PC-3 (cell line): ENCODE results near the gene TAGLN. TPM values are rescaled to one million over a fixed set of nuclear protein-coding genes. Genes with fewer than 3 reads are reported as not detected.

Experiments
- ATAC-seq: fragments of 200-7000 bp; cut with Tn5 transposase; 2 replicates; pipeline ENCODE4 v1.9.1; 2020; ENCODE audit warnings: mild to moderate bottlenecking, moderate library complexity
- BruUV-seq: library from RNA; stranded (reverse); fragments of 400-500 nt; replicated peaks from 2 replicates; lab custom pipeline; 2021; lab: Mats Ljungman, UMichigan
- CTCF ChIA-PET: fragments of 300-600 bp; sonication (Branson Sonifier 250); formaldehyde crosslinking; loops from one replicate; lab custom pipeline; 2022; ENCODE audit warnings: antibody characterized with exemption; lab: Charles Lee
- POLR2A ChIA-PET: fragments of 300-600 bp; sonication (Branson Sonifier 250); formaldehyde crosslinking; loops from one replicate; lab custom pipeline; 2022; ENCODE audit warnings: antibody characterized with exemption; ENCODE audit not compliant: unreplicated experiment; lab: Charles Lee
- DNase-seq: peaks from one replicate; pipeline ENCODE4 v3.0.0-alpha.2; 2015
- H2AFZ ChIP-seq: fragments of 300-600 bp; sonication (generic); 2 replicates; pipeline ENCODE4 v1.6.0; 2016; ENCODE audit warnings: antibody characterized with exemption, low read length
- H3F3A ChIP-seq: fragments of 300-600 bp; sonication (generic); one replicate; pipeline ENCODE4 v1.6.0; 2017; ENCODE audit warnings: antibody characterized with exemption, low read length, control low read depth, mild to moderate bottlenecking; ENCODE audit not compliant: unreplicated experiment
- H3K27ac ChIP-seq: fragments of 300-600 bp; sonication (generic); 2 replicates; pipeline ENCODE4 v1.5.1; 2016; ENCODE audit warnings: mild to moderate bottlenecking, low read length
- H3K27me3 ChIP-seq: fragments of 300-600 bp; sonication (generic); 2 replicates; pipeline ENCODE4 v1.6.1; 2016; ENCODE audit warnings: low read length, mixed read lengths
- H3K36me3 ChIP-seq: fragments of 300-600 bp; sonication (generic); 2 replicates; pipeline ENCODE4 v1.6.1; 2016; ENCODE audit warnings: low read depth, mixed run types, low read length, mixed read lengths
- H3K4me1 ChIP-seq: fragments of 300-600 bp; sonication (generic); 2 replicates; pipeline ENCODE4 v1.5.1; 2016; ENCODE audit warnings: low read length; ENCODE audit not compliant: insufficient read depth
- H3K4me2 ChIP-seq: fragments of 300-600 bp; sonication (generic); 2 replicates; pipeline ENCODE4 v1.6.0; 2016; ENCODE audit warnings: low read length
- H3K4me3 ChIP-seq: fragments of 300-600 bp; sonication (generic); 2 replicates; pipeline ENCODE4 v1.5.1; 2016; ENCODE audit warnings: mild to moderate bottlenecking, low read length, mixed read lengths
- H3K79me2 ChIP-seq: fragments of 300-600 bp; sonication (generic); 2 replicates; pipeline ENCODE4 v1.6.1; 2017; ENCODE audit warnings: low read length, mixed read lengths
- H3K9ac ChIP-seq: fragments of 300-600 bp; sonication (generic); 2 replicates; pipeline ENCODE4 v1.6.0; 2016; ENCODE audit warnings: mild to moderate bottlenecking, low read length
- H3K9me2 ChIP-seq: fragments of 300-600 bp; sonication (generic); replicated peaks from 2 replicates; pipeline ENCODE4 v1.6.1; 2016; ENCODE audit warnings: mixed run types, low read length, mixed read lengths
- H3K9me3 ChIP-seq: fragments of 300-600 bp; sonication (generic); 2 replicates; pipeline ENCODE4 v1.6.1; 2016; ENCODE audit warnings: low read length, mixed read lengths
- H4K20me1 ChIP-seq: fragments of 300-600 bp; sonication (generic); 2 replicates; pipeline ENCODE4 v1.6.1; 2016; ENCODE audit warnings: low read length, mixed read lengths
- EZH2 ChIP-seq: fragments of 300-600 bp; sonication (generic); IDR thresholded peaks from one replicate; pipeline ENCODE4 v1.6.1; 2017; ENCODE audit warnings: antibody characterized with exemption, mild to moderate bottlenecking, low read length; ENCODE audit not compliant: unreplicated experiment
- EZH2phosphoT487 ChIP-seq: fragments of 300-600 bp; sonication (generic); IDR thresholded peaks from 2 replicates; pipeline ENCODE4 v1.6.1; 2018; ENCODE audit warnings: mild to moderate bottlenecking, antibody characterized with exemption, low read length, borderline replicate concordance
- intact Hi-C: fragments of 100-400 bp; cut with micrococcal nuclease; formaldehyde crosslinking; loops from 2 replicates; pipeline ENCODE4 v1.9.0; 2023
- total RNA-seq: library from RNA; depleted of rRNA; stranded (reverse); fragments of >200 nt; gene quantifications from 2 replicates; pipeline ENCODE4 v1.2.3, GENCODE V29; 2014
- TF ChIP-seq, protein P1 (sequence below): fragments of 300-600 bp; sonication (generic); conservative IDR thresholded peaks from 2 replicates; pipeline ENCODE4 v1.5.1; 2017; ENCODE audit warnings: antibody characterized with exemption, low read depth, mild to moderate bottlenecking, low read length

The TAGLN gene
- total RNA-seq, 1 experiment from 2014 or later, result 10.3 TPM

DNA sequence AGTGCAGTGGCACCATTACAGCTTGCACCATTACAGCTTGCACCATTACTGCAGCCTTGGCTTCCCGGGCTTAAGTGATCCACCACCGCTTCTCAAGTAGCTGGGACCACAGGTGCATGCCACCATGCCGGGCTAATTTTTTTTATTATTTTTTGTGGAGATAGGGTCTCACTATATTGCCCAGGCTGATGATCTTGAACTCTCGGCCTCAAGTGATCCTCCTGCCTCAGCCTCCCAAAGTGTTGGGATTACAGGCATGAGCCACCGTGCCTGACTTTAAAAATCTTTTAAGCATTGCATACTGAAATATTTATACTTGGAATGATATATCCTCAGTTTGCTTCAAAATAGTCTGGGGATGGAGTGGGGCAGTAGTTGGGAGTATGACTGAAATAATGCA lies 44.7 kb upstream of the TAGLN start:
- no peak overlapping the region for H2AFZ ChIP-seq
- H3K79me2 ChIP-seq, result peaks cover 97% of the 10 kb centered on the region
- H3K9ac ChIP-seq, result no peak overlapping the region
- intact Hi-C loops, result no loop called here
- no peak overlapping the region for H3K4me2 ChIP-seq
- no TSS peak for BruUV-seq
- no peaks in the 10 kb centered on the region for H3K9me2 ChIP-seq
- H3K27ac ChIP-seq, result no peak overlapping the region
- no peaks in the 10 kb centered on the region for H3K27me3 ChIP-seq
- peaks cover 64% of the 10 kb centered on the region for H4K20me1 ChIP-seq
- no peaks in the 10 kb centered on the region for H3K9me3 ChIP-seq
- no peaks in the 10 kb centered on the region for H3F3A ChIP-seq
- no peaks in the 10 kb centered on the region for H3K4me1 ChIP-seq
- no peak for DNase-seq
- TF ChIP-seq EZH2, result no peak
- TF ChIP-seq, protein P1, sequence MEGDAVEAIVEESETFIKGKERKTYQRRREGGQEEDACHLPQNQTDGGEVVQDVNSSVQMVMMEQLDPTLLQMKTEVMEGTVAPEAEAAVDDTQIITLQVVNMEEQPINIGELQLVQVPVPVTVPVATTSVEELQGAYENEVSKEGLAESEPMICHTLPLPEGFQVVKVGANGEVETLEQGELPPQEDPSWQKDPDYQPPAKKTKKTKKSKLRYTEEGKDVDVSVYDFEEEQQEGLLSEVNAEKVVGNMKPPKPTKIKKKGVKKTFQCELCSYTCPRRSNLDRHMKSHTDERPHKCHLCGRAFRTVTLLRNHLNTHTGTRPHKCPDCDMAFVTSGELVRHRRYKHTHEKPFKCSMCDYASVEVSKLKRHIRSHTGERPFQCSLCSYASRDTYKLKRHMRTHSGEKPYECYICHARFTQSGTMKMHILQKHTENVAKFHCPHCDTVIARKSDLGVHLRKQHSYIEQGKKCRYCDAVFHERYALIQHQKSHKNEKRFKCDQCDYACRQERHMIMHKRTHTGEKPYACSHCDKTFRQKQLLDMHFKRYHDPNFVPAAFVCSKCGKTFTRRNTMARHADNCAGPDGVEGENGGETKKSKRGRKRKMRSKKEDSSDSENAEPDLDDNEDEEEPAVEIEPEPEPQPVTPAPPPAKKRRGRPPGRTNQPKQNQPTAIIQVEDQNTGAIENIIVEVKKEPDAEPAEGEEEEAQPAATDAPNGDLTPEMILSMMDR, result no peak
- no peak for TF ChIP-seq EZH2phosphoT487
- ChIA-PET CTCF (no interaction called here), POLR2A (no interaction called here)
- peaks cover 39% of the 10 kb centered on the region; the same call in 1 of the 2 replicates for H3K36me3 ChIP-seq
- no peak for ATAC-seq
- H3K4me3 ChIP-seq, result no peak overlapping the region

- BruUV-seq, result no TSS peak
- H3K4me3 ChIP-seq, result no peak overlapping the region
- ATAC-seq, result no peak
Observed at GRCh38 chr11:117157507-117157906, 41.7 kb upstream of the TAGLN start.

GRCh38 chr11:117159892-117160291 lies 39.3 kb upstream of the TAGLN start:
- Histone ChIP-seq H3K4me1 (no peaks in the 10 kb centered on the region), H3K9ac (no peak overlapping the region), H3K9me3 (no peaks in the 10 kb centered on the region), H3K36me3 (peaks cover 62% of the 10 kb centered on the region), H3F3A (no peaks in the 10 kb centered on the region), H3K27ac (no peak overlapping the region), H3K79me2 (peaks cover 52% of the 10 kb centered on the region), H3K4me2 (no peak overlapping the region), H4K20me1 (peaks cover 28% of the 10 kb centered on the region; the same call in 1 of the 2 replicates), H3K4me3 (no peak overlapping the region), H3K27me3 (no peaks in the 10 kb centered on the region), H2AFZ (no peak overlapping the region), H3K9me2 (no peaks in the 10 kb centered on the region)
- POLR2A ChIA-PET, result no interaction called here
- TF ChIP-seq EZH2 (no peak), EZH2phosphoT487 (no peak)
- TF ChIP-seq, protein P1, result no peak
- no peak for DNase-seq
- no peak for ATAC-seq
- CTCF ChIA-PET, result no interaction called here
- BruUV-seq, result no TSS peak
- intact Hi-C loops, result no loop called here

More at GRCh38 chr11:117157507-117157906, 41.7 kb upstream of the TAGLN start:
- no peak overlapping the region for H2AFZ ChIP-seq
- no peaks in the 10 kb centered on the region for H3K27me3 ChIP-seq
- H3K4me2 ChIP-seq, result no peak overlapping the region
- CTCF ChIA-PET, result no interaction called here
- no peak overlapping the region for H3K9ac ChIP-seq
- no peaks in the 10 kb centered on the region for H3K9me2 ChIP-seq
- H3K36me3 ChIP-seq, result peaks cover 60% of the 10 kb centered on the region
- intact Hi-C loops, result no loop called here
- H3K4me1 ChIP-seq, result no peaks in the 10 kb centered on the region
- no peak overlapping the region for H3K27ac ChIP-seq
- no peaks in the 10 kb centered on the region for H3K9me3 ChIP-seq
- POLR2A ChIA-PET, result no interaction called here
- no peak for TF ChIP-seq EZH2
- no peak for TF ChIP-seq EZH2phosphoT487
- TF ChIP-seq, protein P1, result no peak
- H3F3A ChIP-seq, result no peaks in the 10 kb centered on the region
- peaks cover 43% of the 10 kb centered on the region for H4K20me1 ChIP-seq
- DNase-seq, result no peak
- H3K79me2 ChIP-seq, result peaks cover 76% of the 10 kb centered on the region
